B cell (primary cell): Measurements from ENCODE around the gene DMPK. TPM values are rescaled to one million over a fixed set of nuclear protein-coding genes. Genes with fewer than 3 reads are reported as not detected.

ENCODE experiments used
- ATAC-seq: fragments of 200-7000 bp; cut with Tn5 transposase; one replicate; pipeline ENCODE4 v1.10.0; 2021; ENCODE audit warnings: low read depth, mild to moderate bottlenecking, moderate number of reproducible peaks, moderate library complexity
- CTCF ChIA-PET: fragments of 350-600 bp; sonication (Branson Sonifier 250); formaldehyde crosslinking; loops from one replicate; lab custom pipeline; 2021; ENCODE audit warnings: antibody characterized with exemption, inconsistent platforms; lab: Charles Lee
- POLR2A ChIA-PET: fragments of 350-600 bp; sonication (Branson Sonifier 250); formaldehyde crosslinking; loops from one replicate; lab custom pipeline; 2021; ENCODE audit warnings: antibody characterized with exemption; lab: Charles Lee
- DNase-seq: peaks from one replicate; pipeline ENCODE4 v3.0.0; 2013
- H2AFZ ChIP-seq: 2 replicates; pipeline ENCODE4 v1.6.1; 2012; ENCODE audit warnings: mild to moderate bottlenecking, low read depth, low read length; ENCODE audit not compliant: insufficient read depth, poor library complexity, severe bottlenecking
- H3K27ac ChIP-seq, 2 donors: 1 replicate in 1 of 2; 2 replicates in 1 of 2; pipeline ENCODE4 v1.5.1; 2012 to 2013; ENCODE audit warnings: low read length in 2 of 2, mild to moderate bottlenecking in 2 of 2, moderate library complexity in 1 of 2
- H3K27me3 ChIP-seq, 4 experiments: fragments of 200-600 bp in 1 of 4; sonication (generic) in 1 of 4; replicated peaks in 1 of 4; 1 replicate in 2 of 4; 2 replicates in 2 of 4; pipeline versions ENCODE4 v1.6.1 to v1.7.0; 2013 to 2016; ENCODE audit warnings: low read length in 3 of 4, mild to moderate bottlenecking in 2 of 4, mixed read lengths in 1 of 4, moderate library complexity in 1 of 4; ENCODE audit not compliant: insufficient read depth in 4 of 4, control insufficient read depth in 3 of 4; ENCODE audit errors: control extremely low read depth in 1 of 4
- H3K36me3 ChIP-seq, 2 experiments: replicated peaks in 1 of 2; 1 replicate in 1 of 2; 2 replicates in 1 of 2; pipeline versions ENCODE4 v1.6.1 to v1.7.1; 2013; ENCODE audit warnings: low read length in 1 of 2; ENCODE audit not compliant: insufficient read depth in 2 of 2, control insufficient read depth in 1 of 2; ENCODE audit errors: control extremely low read depth in 1 of 2, extremely low read depth in 1 of 2
- H3K4me1 ChIP-seq, 2 donors: fragments of 200-600 bp in 1 of 2; sonication (generic) in 1 of 2; 1 replicate in 1 of 2; 2 replicates in 1 of 2; pipeline versions ENCODE4 v1.5.1 to v1.6.1; 2013 to 2017; ENCODE audit warnings: low read length in 2 of 2; ENCODE audit not compliant: control insufficient read depth in 2 of 2, insufficient read depth in 2 of 2
- H3K4me2 ChIP-seq: replicated peaks from 2 replicates; pipeline ENCODE3; 2012; ENCODE audit warnings: mild to moderate bottlenecking, low read depth, low read length; ENCODE audit not compliant: poor library complexity, severe bottlenecking
- H3K4me3 ChIP-seq, 5 experiments: fragments of 200-600 bp in 1 of 5; sonication (generic) in 1 of 5; 1 replicate in 3 of 5; 2 replicates in 2 of 5; pipeline versions ENCODE4 v1.5.1 to v1.7.0; 2011 to 2016; ENCODE audit warnings: low read length in 4 of 5, mild to moderate bottlenecking in 4 of 5, low read depth in 2 of 5, control low read depth in 1 of 5, moderate library complexity in 1 of 5; ENCODE audit not compliant: insufficient read depth in 1 of 5; ENCODE audit errors: control extremely low read depth in 1 of 5, extremely low read depth in 1 of 5
- H3K79me2 ChIP-seq: fragments of 200-600 bp; sonication (generic); one replicate; pipeline ENCODE4 v1.6.0; 2016; ENCODE audit warnings: low read length; ENCODE audit not compliant: control insufficient read depth, insufficient read depth
- H3K9ac ChIP-seq: fragments of 200-600 bp; sonication (generic); 2 replicates; pipeline ENCODE4 v1.6.1; 2017; ENCODE audit warnings: mild to moderate bottlenecking, low read length, moderate library complexity
- H3K9me3 ChIP-seq, 3 donors: one replicate each; pipeline versions ENCODE4 v1.6.1 to v1.7.1; 2013; ENCODE audit warnings: low read length in 2 of 3; ENCODE audit not compliant: control insufficient read depth in 2 of 3, insufficient read depth in 1 of 3; ENCODE audit errors: control extremely low read depth in 1 of 3
- H4K20me1 ChIP-seq: 2 replicates; pipeline ENCODE4 v1.6.0; 2012; ENCODE audit warnings: mild to moderate bottlenecking, low read length; ENCODE audit not compliant: insufficient read depth, control insufficient read depth, poor library complexity, severe bottlenecking
- H3K27ac Mint-ChIP-seq: one replicate; pipeline ENCODE4 v1.8.0; 2021; ENCODE audit warnings: mixed read lengths
- H3K27me3 Mint-ChIP-seq: one replicate; pipeline ENCODE4 v1.8.0; 2021; ENCODE audit warnings: mixed read lengths
- H3K4me1 Mint-ChIP-seq: one replicate; pipeline ENCODE4 v1.8.0; 2021; ENCODE audit warnings: mixed read lengths
- H3K4me3 Mint-ChIP-seq: one replicate; pipeline ENCODE4 v1.8.0; 2021; ENCODE audit warnings: mixed read lengths
- H3K9me3 Mint-ChIP-seq: one replicate; pipeline ENCODE4 v1.8.0; 2022; ENCODE audit warnings: mixed read lengths; ENCODE audit not compliant: insufficient read depth
- EZH2 ChIP-seq: IDR thresholded peaks from 2 replicates; pipeline ENCODE4 v1.6.1; 2012; ENCODE audit warnings: borderline replicate concordance, low read depth, mild to moderate bottlenecking, moderate library complexity, low read length; ENCODE audit not compliant: insufficient read depth, poor library complexity, severe bottlenecking
- WGBS: methylation state at CpG from one replicate; pipeline ENCODE4 v1.1.5; 2013; ENCODE audit warnings: missing lambda C conversion rate; ENCODE audit not compliant: insufficient coverage; 5-methylcytosine and 5-hydroxymethylcytosine counted together
- intact Hi-C: fragments of 100-400 bp; cut with micrococcal nuclease; formaldehyde crosslinking; loops from one replicate; pipeline ENCODE4 v1.10.0; 2022
- polyA plus RNA-seq: library from polyadenylated mRNA; depleted of rRNA; stranded (reverse); fragments of >200 nt; gene quantifications from 2 replicates; pipeline ENCODE4 v1.2.3, GENCODE V29; 2012
- total RNA-seq, 2 donors: library from RNA; stranded (reverse); fragments of 120-200 nt in 1 of 2; gene quantifications; 1 replicate in 1 of 2; 2 replicates in 1 of 2; pipeline versions ENCODE4 v1.2.3 to v1.2.4, GENCODE V29; 2013 to 2022
- TF ChIP-seq, protein P1 (sequence below): fragments of 200-600 bp; IDR thresholded peaks from one replicate; pipeline ENCODE4 v1.8.0; 2022; ENCODE audit warnings: antibody characterized with exemption, mild to moderate bottlenecking

DMPK gene
- total and polyA plus RNA-seq, 2 donors (not counting 1 experiment from before 2014, with no cell fraction given): 28.7 to 58.3 TPM

GRCh38 chr19:45823182-45823581 is 40.9 kb upstream of the DMPK start:
- WGBS: 97% methylated on average over 11 of the region's 12 CpGs
- intact Hi-C loops: no loop called here
- no peak overlapping the region for H3K27ac Mint-ChIP-seq

GRCh38 chr19:45822716-45823115 is 40.4 kb upstream of the DMPK start:
- no peak overlapping the region for H2AFZ ChIP-seq
- TF ChIP-seq, protein P1, sequence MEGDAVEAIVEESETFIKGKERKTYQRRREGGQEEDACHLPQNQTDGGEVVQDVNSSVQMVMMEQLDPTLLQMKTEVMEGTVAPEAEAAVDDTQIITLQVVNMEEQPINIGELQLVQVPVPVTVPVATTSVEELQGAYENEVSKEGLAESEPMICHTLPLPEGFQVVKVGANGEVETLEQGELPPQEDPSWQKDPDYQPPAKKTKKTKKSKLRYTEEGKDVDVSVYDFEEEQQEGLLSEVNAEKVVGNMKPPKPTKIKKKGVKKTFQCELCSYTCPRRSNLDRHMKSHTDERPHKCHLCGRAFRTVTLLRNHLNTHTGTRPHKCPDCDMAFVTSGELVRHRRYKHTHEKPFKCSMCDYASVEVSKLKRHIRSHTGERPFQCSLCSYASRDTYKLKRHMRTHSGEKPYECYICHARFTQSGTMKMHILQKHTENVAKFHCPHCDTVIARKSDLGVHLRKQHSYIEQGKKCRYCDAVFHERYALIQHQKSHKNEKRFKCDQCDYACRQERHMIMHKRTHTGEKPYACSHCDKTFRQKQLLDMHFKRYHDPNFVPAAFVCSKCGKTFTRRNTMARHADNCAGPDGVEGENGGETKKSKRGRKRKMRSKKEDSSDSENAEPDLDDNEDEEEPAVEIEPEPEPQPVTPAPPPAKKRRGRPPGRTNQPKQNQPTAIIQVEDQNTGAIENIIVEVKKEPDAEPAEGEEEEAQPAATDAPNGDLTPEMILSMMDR: no peak
- TF ChIP-seq EZH2: no peak

More at GRCh38 chr19:45823182-45823581, 40.9 kb upstream of the DMPK start:
- Histone ChIP-seq H3K36me3 (peaks cover 0 to 64% of the 10 kb centered on the region in 2 experiments), H3K79me2 (no peaks in the 10 kb centered on the region), H3K9me3 (no peaks in the 10 kb centered on the region), H4K20me1 (no peaks in the 10 kb centered on the region), H3K4me1 (no peaks in the 10 kb centered on the region), H3K27me3 (no peaks in the 10 kb centered on the region), H3K4me3 (no peak overlapping the region), H3K9ac (no peak overlapping the region), H3K4me2 (no peak overlapping the region), H2AFZ (no peak overlapping the region), H3K27ac (no peak overlapping the region)
- no peak for ATAC-seq
- ChIA-PET CTCF (no interaction called here), POLR2A (no interaction called here)
- TF ChIP-seq, protein P1: no peak
- TF ChIP-seq EZH2: no peak
- no peak for DNase-seq
- Mint-ChIP-seq H3K27me3 (no peaks in the 10 kb centered on the region), H3K4me3 (no peak overlapping the region), H3K4me1 (no peaks in the 10 kb centered on the region), H3K9me3 (no peaks in the 10 kb centered on the region)

More at GRCh38 chr19:45822716-45823115, 40.4 kb upstream of the DMPK start:
- intact Hi-C loops: no loop called here
- Histone ChIP-seq H3K4me2 (no peak overlapping the region), H3K27ac (no peak overlapping the region), H3K79me2 (no peaks in the 10 kb centered on the region), H3K36me3 (peaks cover 0 to 60% of the 10 kb centered on the region in 2 experiments), H3K9me3 (no peaks in the 10 kb centered on the region), H3K4me3 (no peak overlapping the region), H4K20me1 (peaks cover 2% of the 10 kb centered on the region), H3K4me1 (no peaks in the 10 kb centered on the region), H3K27me3 (no peaks in the 10 kb centered on the region), H3K9ac (no peak overlapping the region)
- POLR2A ChIA-PET: no interaction called here
- H3K9me3 Mint-ChIP-seq: no peaks in the 10 kb centered on the region
- no peak for ATAC-seq
- no peak overlapping the region for H3K27ac Mint-ChIP-seq
- no peak overlapping the region for H3K4me3 Mint-ChIP-seq
- WGBS: 100% methylated on average over 1 of the region's 5 CpGs
- no peaks in the 10 kb centered on the region for H3K27me3 Mint-ChIP-seq
- no peaks in the 10 kb centered on the region for H3K4me1 Mint-ChIP-seq
- DNase-seq: no peak
- CTCF ChIA-PET: no interaction called here
